ENCODE data around the gene CIAO2B. TPM values are rescaled to one million over a fixed set of nuclear protein-coding genes. Genes with fewer than 3 reads are reported as not detected.

Gene CIAO2B
- total and polyA plus RNA-seq, 7 donors: 71.7 to 219 (median 121) TPM

- no peak for DNase-seq
- H3K9me3 ChIP-seq: no peaks in the 10 kb centered on the region
- intact Hi-C loops (cut with DNase I): no loop called here
- H3K36me3 ChIP-seq: peaks cover 0 to 11% (median 7%) of the 10 kb centered on the region in 4 donors
- no peak overlapping the region for H3K4me3 ChIP-seq
- peaks cover 0 to 66% (median 46%) of the 10 kb centered on the region in 4 donors for H3K4me1 ChIP-seq
- no peaks in the 10 kb centered on the region for H3K27me3 ChIP-seq
- peak overlapping the region; percentile 81 to 96 (median 90) for H3K27ac ChIP-seq
- no peak for TF ChIP-seq POLR2A (IDR thresholded peaks at IDR 0.05)
- no peak for TF ChIP-seq EP300 (IDR thresholded peaks at IDR 0.05)
- no peak for TF ChIP-seq CTCF (IDR thresholded peaks at IDR 0.05)
- TF ChIP-seq POLR2AphosphoS5 (IDR thresholded peaks at IDR 0.05): no peak
- 65 to 80% methylated on average over 42 of the region's 42 CpGs for WGBS, 2 donors
These were observed 12.3 kb downstream of the CIAO2B start for GRCh38 chr16:66921729-66922450.

- no peak for DNase-seq
- TF ChIP-seq POLR2A (IDR thresholded peaks at IDR 0.05) (no peak), EP300 (IDR thresholded peaks at IDR 0.05) (no peak), POLR2AphosphoS5 (IDR thresholded peaks at IDR 0.05) (no peak), CTCF (IDR thresholded peaks at IDR 0.05) (no peak)
- no peaks in the 10 kb centered on the region for H3K9me3 ChIP-seq
- H3K27ac ChIP-seq: peak overlapping the region in 1 of 4 donors; percentile 96
- H3K27me3 ChIP-seq: no peaks in the 10 kb centered on the region
- H3K4me1 ChIP-seq: peaks cover 0 to 58% (median 40%) of the 10 kb centered on the region in 4 donors
- H3K4me3 ChIP-seq: no peak overlapping the region
- H3K36me3 ChIP-seq: peaks cover 0 to 11% (median 7%) of the 10 kb centered on the region in 4 donors
- 74 to 77% methylated on average over 9 of the region's 9 CpGs for WGBS, 2 donors
- intact Hi-C loops (cut with DNase I): no loop called here
These were observed 13.1 kb downstream of the CIAO2B start for GRCh38 chr16:66920924-66921680.

GRCh38 chr16:66920299-66920590, 14.0 kb downstream of the CIAO2B start:
- no peak for TF ChIP-seq POLR2A (IDR thresholded peaks at IDR 0.05)
- no peak for TF ChIP-seq CTCF (IDR thresholded peaks at IDR 0.05)
- TF ChIP-seq POLR2AphosphoS5 (IDR thresholded peaks at IDR 0.05): no peak
- TF ChIP-seq EP300 (IDR thresholded peaks at IDR 0.05): no peak
- Histone ChIP-seq H3K27me3 (no peaks in the 10 kb centered on the region), H3K9me3 (no peaks in the 10 kb centered on the region), H3K4me1 (peaks cover 0 to 49% (median 31%) of the 10 kb centered on the region in 4 donors), H3K36me3 (peaks cover 0 to 11% (median 7%) of the 10 kb centered on the region in 4 donors), H3K4me3 (no peak overlapping the region), H3K27ac (peak overlapping the region in 1 of 4 donors; percentile 96)
- intact Hi-C loops (cut with DNase I): no loop called here
- DNase-seq: no peak
- 62 to 65% methylated on average over 2 of the region's 2 CpGs for WGBS, 2 donors

GRCh38 chr16:66919569-66920298, 14.5 kb downstream of the CIAO2B start:
- no peak for DNase-seq
- TF ChIP-seq CTCF (IDR thresholded peaks at IDR 0.05) (no peak), EP300 (IDR thresholded peaks at IDR 0.05) (no peak), POLR2A (IDR thresholded peaks at IDR 0.05) (no peak), POLR2AphosphoS5 (IDR thresholded peaks at IDR 0.05) (no peak)
- 81 to 82% methylated on average over 5 of the region's 5 CpGs for WGBS, 2 donors
- Histone ChIP-seq H3K36me3 (peaks cover 0 to 11% (median 7%) of the 10 kb centered on the region in 4 donors), H3K27me3 (no peaks in the 10 kb centered on the region), H3K9me3 (no peaks in the 10 kb centered on the region), H3K4me3 (no peak overlapping the region), H3K4me1 (peaks cover 0 to 44% (median 26%) of the 10 kb centered on the region in 4 donors), H3K27ac (peak overlapping the region in 1 of 4 donors; percentile 96)
- intact Hi-C loops (cut with DNase I): no loop called here

Measured in sigmoid colon (tissue), 7 donors.